K562 treated with DMSO at 1 percent for 48 hours (cell line): Measurements from ENCODE around the gene GARIN5B. TPM values are rescaled to one million over a fixed set of nuclear protein-coding genes. Genes with fewer than 3 reads are reported as not detected.

Experiments
- total RNA-seq: library from RNA; unstranded; fragments of 300-600 nt; gene quantifications from 2 replicates; pipeline ENCODE4 v1.2.3, GENCODE V29; 2022; ENCODE audit warnings: low replicate concordance; ENCODE audit errors: extremely low read depth

GARIN5B gene
- total RNA-seq = not detected in 2 replicates

DNA sequence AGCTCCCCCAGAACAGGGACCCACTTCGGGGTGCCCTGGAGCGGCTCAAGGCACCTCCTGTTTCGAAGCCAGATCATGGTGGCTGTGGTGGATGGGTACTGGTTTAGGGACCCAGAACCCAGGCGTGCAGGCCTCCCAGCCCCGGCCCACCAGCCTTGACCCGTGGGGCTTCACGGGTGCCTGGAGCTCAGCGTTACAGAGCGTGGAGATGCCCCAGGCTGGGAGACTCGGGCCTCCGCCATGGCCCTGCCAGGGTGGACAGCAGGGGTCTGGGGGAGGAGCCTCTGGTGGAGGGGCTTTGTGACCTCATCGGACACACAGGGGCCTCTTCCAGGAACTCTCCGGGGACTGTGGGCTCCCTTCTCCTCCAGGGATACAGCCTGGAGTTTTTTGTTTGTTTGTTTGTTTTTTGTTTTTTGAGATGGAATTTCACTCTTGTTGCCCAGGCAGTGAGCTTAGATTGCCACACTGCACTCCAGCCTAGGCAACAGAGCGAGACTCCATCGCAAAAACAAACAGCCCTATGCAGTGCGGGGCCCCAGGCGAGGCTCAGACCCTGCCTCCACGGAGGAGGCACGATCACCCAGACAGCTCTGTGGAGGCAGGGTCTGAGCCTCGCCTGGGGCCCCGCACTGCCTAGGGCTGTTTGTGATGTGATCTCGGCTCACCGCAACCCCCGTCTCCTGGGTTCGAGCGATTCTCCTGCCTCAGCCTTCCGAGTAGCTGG is at the start of gene GARIN5B:
Gene GARIN5B (minus strand): TSS at position 271 of the 727 bp plus-strand sequence. CDS start 194 bp downstream, at position 77.

DNA sequence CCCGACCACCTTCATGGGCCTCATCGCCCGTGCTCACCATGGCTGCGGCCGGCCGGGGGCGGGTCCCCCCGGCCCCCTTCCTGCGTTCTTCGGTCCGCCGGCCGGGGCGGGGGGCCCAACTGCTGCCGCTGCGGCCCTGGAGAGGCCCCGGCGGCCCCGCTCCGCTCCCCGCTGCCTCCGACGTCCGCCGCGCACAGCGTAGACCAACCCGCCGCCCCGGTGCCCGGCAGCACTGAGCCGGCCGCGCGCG is 44.4 kb upstream of the GARIN5B start, which contains the start of gene UBE2S:
Gene UBE2S (minus strand): TSS at position 239 of the 250 bp plus-strand sequence. CDS start 199 bp downstream, at position 40.

GRCh38 chr19:55385724-55386492 is 22.8 kb upstream of the GARIN5B start, which contains the start of gene RPL28:
TSS of gene RPL28 (plus strand) at chr19:55385932. CDS start at chr19:55386358, 426 bp downstream.

DNA sequence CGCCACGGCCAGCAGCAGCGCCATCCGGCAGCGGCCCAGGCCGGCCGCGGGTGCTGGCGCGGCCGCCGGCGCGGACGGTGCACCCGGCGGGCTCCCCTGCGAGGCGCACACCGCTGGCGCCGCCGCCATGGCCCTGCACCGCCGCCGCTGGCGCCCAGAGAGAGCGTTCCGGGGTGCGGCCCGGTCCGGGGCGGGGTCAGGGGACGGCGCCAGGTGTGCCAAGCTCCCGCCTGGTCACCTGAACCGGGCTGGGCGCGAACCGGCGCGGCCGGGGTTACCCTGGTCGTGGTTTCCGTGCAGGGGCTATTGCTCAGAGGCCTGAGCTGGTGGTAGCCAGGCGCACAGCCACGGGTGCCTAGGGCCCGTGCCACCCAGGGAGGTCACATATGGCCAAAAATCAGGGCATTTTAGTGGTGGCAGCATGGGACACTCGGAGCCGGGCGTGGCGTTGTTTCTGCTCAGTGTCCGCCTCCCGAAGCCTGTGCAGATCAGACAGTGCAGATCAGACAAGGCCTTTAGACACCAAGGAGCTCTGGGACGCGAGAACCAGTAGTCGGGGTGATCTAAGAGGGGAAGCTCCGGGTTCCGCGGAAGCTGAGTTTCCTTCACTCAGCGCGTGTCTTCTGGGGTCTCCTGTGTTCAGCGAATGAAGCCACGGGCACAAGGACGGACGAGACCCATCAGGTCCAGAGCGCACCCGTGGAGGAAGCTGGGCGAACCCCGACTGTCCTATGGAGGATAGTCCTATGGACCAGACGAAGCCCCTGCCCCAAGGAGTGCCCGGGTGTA is 21.3 kb upstream of the GARIN5B start, which contains the start of gene TMEM238:
Gene TMEM238 (minus strand): TSS at position 162 of the 789 bp plus-strand sequence. CDS start 33 bp downstream, at position 129.

DNA sequence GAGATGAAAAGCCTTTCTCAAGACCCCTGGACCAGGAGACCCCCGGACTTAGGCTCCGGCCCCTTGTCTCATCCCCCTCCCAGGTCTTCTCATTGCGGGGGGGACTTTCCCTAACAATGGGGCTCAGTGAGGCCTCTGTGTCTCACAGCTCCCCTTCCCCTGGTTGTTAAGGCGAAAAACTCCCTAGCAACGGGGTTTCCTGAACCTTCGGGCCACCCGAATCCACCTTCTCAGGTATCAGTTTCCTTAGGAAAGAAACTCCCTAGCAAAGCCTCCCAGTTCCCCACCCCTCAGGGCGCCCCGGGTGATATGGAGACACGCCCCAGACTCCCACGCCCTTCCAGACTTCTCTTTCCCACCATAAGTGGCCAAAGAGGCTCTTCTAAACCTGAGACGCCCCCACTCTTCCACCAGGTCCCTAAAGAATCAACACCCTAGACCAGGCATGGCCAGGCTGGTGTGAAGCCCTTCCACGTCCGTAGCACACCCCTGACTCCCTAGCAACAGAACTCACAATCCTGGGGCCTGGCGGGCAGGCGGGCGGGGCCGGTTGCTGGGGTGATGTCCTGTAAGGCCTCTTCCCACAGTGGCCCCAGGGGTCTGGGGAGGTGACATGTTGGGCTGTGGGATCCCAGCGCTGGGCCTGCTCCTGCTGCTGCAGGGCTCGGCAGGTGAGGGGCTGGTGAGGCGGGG is 13.3 kb upstream of the GARIN5B start, which contains the start of gene TMEM190:
Gene TMEM190 (plus strand): TSS at position 586 of the 693 bp plus-strand sequence. CDS start 28 bp downstream, at position 614.

GRCh38 chr19:55370305-55370988 is 7.4 kb upstream of the GARIN5B start, which contains the start of gene IL11:
TSS of gene IL11 (minus strand) at chr19:55370463. CDS start at chr19:55370310, 153 bp downstream.

GRCh38 chr19:55354698-55355212 is 8.3 kb downstream of the GARIN5B start, which contains the start of gene COX6B2:
TSS of gene COX6B2 (minus strand) at chr19:55354719. CDS start at chr19:55354521, 198 bp downstream.

DNA sequence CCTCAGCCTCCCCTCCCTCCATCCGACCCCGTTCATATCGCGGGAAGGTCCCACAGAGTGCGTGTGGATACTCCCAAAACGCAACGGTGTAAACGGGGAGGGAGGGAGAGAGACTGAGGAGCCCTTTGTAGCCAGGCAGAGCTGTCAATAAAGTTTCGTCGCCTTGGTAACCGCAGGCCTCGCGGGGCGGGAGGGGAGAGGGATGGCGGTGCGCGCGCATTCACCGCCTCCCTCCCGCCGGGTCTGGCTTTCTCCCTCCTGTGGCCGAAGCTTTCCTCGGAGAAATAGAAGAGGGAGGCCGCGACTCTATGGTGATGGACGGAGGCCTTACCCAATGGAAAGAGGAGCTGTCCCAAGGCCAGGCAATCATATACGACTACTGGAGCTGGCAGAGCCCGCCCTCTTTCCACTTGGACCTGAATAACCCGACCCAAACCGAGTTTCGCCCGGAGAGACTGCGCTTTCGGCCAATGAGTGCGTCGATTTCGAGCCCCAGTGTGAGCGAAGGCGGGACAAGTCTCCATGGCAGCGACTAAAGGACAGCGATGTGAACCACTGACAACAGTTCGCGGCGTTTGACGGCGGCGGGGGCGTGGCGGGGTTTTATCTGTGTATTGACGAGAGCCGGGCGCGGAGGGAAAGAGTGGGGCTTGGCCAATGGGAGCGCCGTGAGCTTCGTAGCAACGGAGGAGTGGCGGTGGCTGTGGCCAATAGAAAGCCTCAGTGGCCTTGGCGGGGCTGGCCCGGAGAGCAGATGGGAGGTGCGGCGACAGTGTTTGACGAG is 23.8 kb downstream of the GARIN5B start, which contains the start of gene KMT5C:
Gene KMT5C (plus strand): TSS at position 772 of the 784 bp plus-strand sequence. CDS start 2,061 bp downstream, outside the sequence.

DNA sequence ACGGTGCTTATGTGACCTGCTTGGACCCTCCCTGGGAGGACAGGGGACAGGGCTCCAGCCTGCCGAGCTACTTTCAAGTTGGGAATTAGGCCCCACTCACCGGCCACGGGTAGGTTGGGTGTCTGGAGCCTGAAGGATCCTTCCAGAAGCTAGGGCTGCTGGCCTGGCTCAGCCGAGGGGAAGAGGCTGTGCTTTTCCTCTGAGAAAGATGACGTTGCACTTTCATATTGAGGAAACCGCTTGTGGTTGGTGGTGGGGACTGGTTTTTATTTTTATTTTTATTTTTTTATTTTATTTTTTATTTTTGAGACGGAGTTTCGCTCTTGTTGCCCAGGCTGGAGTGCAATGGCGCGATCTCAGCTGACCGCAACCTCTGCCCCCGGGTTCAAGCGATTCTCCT is 37.9 kb downstream of the GARIN5B start, which contains the start of gene TMEM150B:
Gene TMEM150B (minus strand): TSS at position 170 of the 400 bp plus-strand sequence. CDS start 4,305 bp downstream, outside the sequence.

Other genes with a start within 250 kb of the GARIN5B start
- not detected in 2 replicates for gene PPP1R12C, start 245.6 kb downstream of the GARIN5B start, total RNA-seq
- gene TNNT1, start 214.1 kb downstream of the GARIN5B start, total RNA-seq = not detected in 2 replicates
- not detected in 2 replicates for gene TNNI3, start 205.5 kb downstream of the GARIN5B start, total RNA-seq
- not detected in 2 replicates for gene DNAAF3, start 196.6 kb downstream of the GARIN5B start, total RNA-seq
- not detected in 2 replicates for gene SYT5, start 183.0 kb downstream of the GARIN5B start, total RNA-seq
- not detected in 2 replicates for gene PTPRH, start 153.8 kb downstream of the GARIN5B start, total RNA-seq
- not detected in 2 replicates for gene TMEM86B, start 134.5 kb downstream of the GARIN5B start, total RNA-seq
- 133 TPM in 1 of 2 replicates, not detected in the other for gene PPP6R1, start 104.2 kb downstream of the GARIN5B start, total RNA-seq
- not detected in 2 replicates for gene HSPBP1, start 83.2 kb downstream of the GARIN5B start, total RNA-seq
- gene BRSK1, start 79.3 kb downstream of the GARIN5B start, total RNA-seq = not detected in 2 replicates
- gene TMEM150B, start 37.9 kb downstream of the GARIN5B start, total RNA-seq = not detected in 2 replicates
- gene KMT5C, start 23.4 kb downstream of the GARIN5B start, total RNA-seq = not detected in 2 replicates
- not detected in 2 replicates for gene COX6B2, start 8.5 kb downstream of the GARIN5B start, total RNA-seq
- gene IL11, start 7.2 kb upstream of the GARIN5B start, total RNA-seq = not detected in 2 replicates
- not detected in 2 replicates for gene TMEM190, start 13.6 kb upstream of the GARIN5B start, total RNA-seq
- gene TMEM238, start 21.0 kb upstream of the GARIN5B start, total RNA-seq = not detected in 2 replicates
- 4,209 and 5,908 TPM in 2 replicates for gene RPL28, start 22.7 kb upstream of the GARIN5B start, total RNA-seq
- gene UBE2S, start 44.5 kb upstream of the GARIN5B start, total RNA-seq = 2,967 TPM in 1 of 2 replicates, not detected in the other
- not detected in 2 replicates for gene SHISA7, start 80.0 kb upstream of the GARIN5B start, total RNA-seq
- gene ISOC2, start 98.4 kb upstream of the GARIN5B start, total RNA-seq = not detected in 2 replicates
- not detected in 2 replicates for gene C19orf85, start 101.5 kb upstream of the GARIN5B start, total RNA-seq
- not detected in 2 replicates for gene ZNF628, start 113.4 kb upstream of the GARIN5B start, total RNA-seq
- not detected in 2 replicates for gene NAT14, start 121.9 kb upstream of the GARIN5B start, total RNA-seq
- not detected in 2 replicates for gene SSC5D, start 125.2 kb upstream of the GARIN5B start, total RNA-seq
- not detected in 2 replicates for gene SBK2, start 173.9 kb upstream of the GARIN5B start, total RNA-seq
- gene SBK3, start 182.3 kb upstream of the GARIN5B start, total RNA-seq = not detected in 2 replicates
- not detected in 2 replicates for gene ZNF579, start 217.6 kb upstream of the GARIN5B start, total RNA-seq
- gene FIZ1, start 236.3 kb upstream of the GARIN5B start, total RNA-seq = not detected in 2 replicates
- gene ZNF524, start 237.0 kb upstream of the GARIN5B start, total RNA-seq = not detected in 2 replicates
- not detected in 2 replicates for gene ZNF865, start 242.4 kb upstream of the GARIN5B start, total RNA-seq